HG03457 (cell line): Measurements from ENCODE around the gene TAF11L13.
"Not testable (repeated sequence)": the region's sequence is repeated elsewhere in the genome, so short reads cannot be mapped to it uniquely, and the experiment has no call there.

Source experiments
- ATAC-seq: cut with Tn5 transposase; IDR thresholded peaks from one replicate; pipeline ENCODE4 v1.9.1; 2021; ENCODE audit warnings: moderate number of reproducible peaks; ENCODE audit not compliant: unreplicated experiment

The TAF11L13 gene

GRCh38 chr5:17631788-17632187, at the start of gene TAF11L13:
TAF11L13 (plus strand) TSS chr5:17632088.
- ATAC-seq = not testable (repeated sequence)

- ATAC-seq = not testable (repeated sequence)
Measured at GRCh38 chr5:17585658-17586057, 46.2 kb upstream of the TAF11L13 start, which contains the start of gene TAF11L7. TAF11L7 (minus strand) TSS chr5:17585758.

- not testable (repeated sequence) for ATAC-seq
Measured at GRCh38 chr5:17590860-17591259, 41.0 kb upstream of the TAF11L13 start, which contains the start of gene TAF11L8. TAF11L8 (minus strand) TSS chr5:17590960.

GRCh38 chr5:17594255-17594654, 37.6 kb upstream of the TAF11L13 start, which contains the start of gene TAF11L9:
TAF11L9 (minus strand) TSS chr5:17594394.
- not testable (repeated sequence) for ATAC-seq

- ATAC-seq = not testable (repeated sequence)
Measured at GRCh38 chr5:17597728-17598127, 34.2 kb upstream of the TAF11L13 start, which contains the start of gene TAF11L10. TAF11L10 (minus strand) TSS chr5:17597828.

- not testable (repeated sequence) for ATAC-seq
Measured at GRCh38 chr5:17603880-17604279, 28.0 kb upstream of the TAF11L13 start, which contains the start of gene TAF11L11. TAF11L11 (plus strand) TSS chr5:17604183.

- ATAC-seq = no peak
Measured at GRCh38 chr5:17604951-17605350, 26.9 kb upstream of the TAF11L13 start.

GRCh38 chr5:17607461-17607860, 24.4 kb upstream of the TAF11L13 start:
- not testable (repeated sequence) for ATAC-seq

- ATAC-seq = not testable (repeated sequence)
Measured at GRCh38 chr5:17610092-17610491, 21.8 kb upstream of the TAF11L13 start, which contains the start of gene TAF11L12. TAF11L12 (plus strand) TSS chr5:17610392.

- no peak for ATAC-seq
Measured at GRCh38 chr5:17614872-17615605, 16.8 kb upstream of the TAF11L13 start.

- ATAC-seq = no peak
Measured at GRCh38 chr5:17619354-17619753, 12.5 kb upstream of the TAF11L13 start.

- no peak for ATAC-seq
Measured at GRCh38 chr5:17620627-17621026, 11.3 kb upstream of the TAF11L13 start.

- no peak for ATAC-seq
Measured at GRCh38 chr5:17625686-17626085, 6.2 kb upstream of the TAF11L13 start.

- no peak for ATAC-seq
Measured at GRCh38 chr5:17634160-17634559, 2.3 kb downstream of the TAF11L13 start, which contains the start of gene TAF11L14. TAF11L14 (plus strand) TSS chr5:17634460.

- ATAC-seq = not testable (repeated sequence)
Measured at GRCh38 chr5:17649232-17649631, 17.3 kb downstream of the TAF11L13 start.

- ATAC-seq = not testable (repeated sequence)
Measured at GRCh38 chr5:17655201-17655759, 23.4 kb downstream of the TAF11L13 start.

GRCh38 chr5:17655921-17656320, 24.0 kb downstream of the TAF11L13 start:
- ATAC-seq = no peak

GRCh38 chr5:17663182-17663581, 31.3 kb downstream of the TAF11L13 start:
- no peak for ATAC-seq

- no peak for ATAC-seq
Measured at GRCh38 chr5:17665836-17666235, 33.9 kb downstream of the TAF11L13 start.

- no peak for ATAC-seq
Measured at GRCh38 chr5:17666726-17667235, 34.9 kb downstream of the TAF11L13 start.

GRCh38 chr5:17670353-17670752, 38.5 kb downstream of the TAF11L13 start:
- no peak for ATAC-seq
